HCT116 (cell line): Measurements from ENCODE around the gene CCL15.

Experiments used
- CTCF ChIP-seq, 3 experiments: fragments of 200-600 bp in 1 of 3; sonication (generic) in 1 of 3; IDR thresholded peaks in 2 of 3; conservative IDR thresholded peaks in 1 of 3; 2 replicates each; pipeline ENCODE4 v1.5.1; 2012 to 2017; ENCODE audit warnings: low read depth in 2 of 3, low read length in 2 of 3, antibody characterized with exemption in 1 of 3, borderline replicate concordance in 1 of 3, control low read depth in 1 of 3, mild to moderate bottlenecking in 1 of 3, mixed read lengths in 1 of 3, mixed run types in 1 of 3, moderate library complexity in 1 of 3; ENCODE audit not compliant: insufficient read depth in 1 of 3
- EGR1 ChIP-seq: IDR thresholded peaks from 2 replicates; pipeline ENCODE4 v1.6.1; 2012; ENCODE audit warnings: low read depth
- POLR2AphosphoS5 ChIP-seq: IDR thresholded peaks from 2 replicates; pipeline ENCODE4 v1.6.1; 2011; ENCODE audit warnings: mild to moderate bottlenecking, low read depth, low read length, moderate library complexity
- RAD21 ChIP-seq: IDR thresholded peaks from 2 replicates; pipeline ENCODE4 v1.6.1; 2012; ENCODE audit warnings: low read depth, mild to moderate bottlenecking
- SIN3A ChIP-seq: IDR thresholded peaks from 2 replicates; pipeline ENCODE4 v1.6.1; 2012; ENCODE audit warnings: low read depth
- YY1 ChIP-seq: IDR thresholded peaks from 2 replicates; pipeline ENCODE4 v1.6.1; 2011; ENCODE audit warnings: low read length, low read depth, moderate library complexity, mild to moderate bottlenecking; ENCODE audit not compliant: insufficient replicate concordance; ENCODE audit errors: extremely low read depth
- ZNF274 ChIP-seq: fragments of 200-500 bp; sonication (Bioruptor generic); IDR thresholded peaks from 2 replicates; pipeline ENCODE4 v1.6.1; 2014; ENCODE audit warnings: mild to moderate bottlenecking, low read depth, low read length, inconsistent platforms
- TF ChIP-seq, protein P1 (sequence below): IDR thresholded peaks from 2 replicates; pipeline ENCODE4 v1.6.1; 2012

GRCh38 chr17:36024106-36024869 is 22.9 kb upstream of the CCL15 start:
- no peak for TF ChIP-seq CTCF (IDR thresholded peaks at IDR 0.05 in 2 of 3, conservative IDR thresholded peaks at IDR 0.05 in 1 of 3; ENCODE audit: borderline replicate concordance in 1 of 3, insufficient read depth in 1 of 3, low read depth in 2 of 3, low read length in 2 of 3)
- no peak for TF ChIP-seq RAD21
- TF ChIP-seq ZNF274, result no peak
- TF ChIP-seq SIN3A, result no peak
- TF ChIP-seq YY1, result no peak
- no peak for TF ChIP-seq POLR2AphosphoS5
- no peak for TF ChIP-seq EGR1
- TF ChIP-seq, protein P1, sequence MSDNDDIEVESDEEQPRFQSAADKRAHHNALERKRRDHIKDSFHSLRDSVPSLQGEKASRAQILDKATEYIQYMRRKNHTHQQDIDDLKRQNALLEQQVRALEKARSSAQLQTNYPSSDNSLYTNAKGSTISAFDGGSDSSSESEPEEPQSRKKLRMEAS, result no peak
